Activated gamma-delta T cell treated with anti-CD3 and anti-CD28 coated beads, Interleukin-2, amount 50 U/mL, for 16 hours (primary cell): ENCODE measurements around the gene MIPEP.
"Not testable (repeated sequence)": the region's sequence is repeated elsewhere in the genome, so short reads cannot be mapped to it uniquely, and the experiment has no call there.

Experiments
- DNase-seq: peaks from one replicate; pipeline ENCODE4 v3.0.0-alpha.2; 2020; ENCODE audit warnings: low read depth

MIPEP gene

GRCh38 chr13:23749288-23749873 is 139.8 kb downstream of the MIPEP start:
- no peak for DNase-seq

GRCh38 chr13:23748109-23748990 is 140.8 kb downstream of the MIPEP start:
- no peak for DNase-seq

GRCh38 chr13:23746141-23746540 is 143.1 kb downstream of the MIPEP start:
- DNase-seq, result not testable (repeated sequence)

GRCh38 chr13:23744315-23744714 is 144.9 kb downstream of the MIPEP start:
- DNase-seq, result no peak

GRCh38 chr13:23743278-23744076 is 145.7 kb downstream of the MIPEP start:
- DNase-seq, result no peak

- DNase-seq, result no peak
These were observed 147.2 kb downstream of the MIPEP start for GRCh38 chr13:23741879-23742510.

- no peak for DNase-seq
These were observed 149.2 kb downstream of the MIPEP start for GRCh38 chr13:23740002-23740401.

GRCh38 chr13:23739596-23739995 is 149.6 kb downstream of the MIPEP start:
- no peak for DNase-seq

- no peak for DNase-seq
These were observed 152.7 kb downstream of the MIPEP start for GRCh38 chr13:23736541-23736940.

GRCh38 chr13:23735329-23735728 is 153.9 kb downstream of the MIPEP start:
- no peak for DNase-seq

GRCh38 chr13:23731709-23732108 is 157.5 kb downstream of the MIPEP start:
- DNase-seq, result no peak

GRCh38 chr13:23730251-23730650 is 158.9 kb downstream of the MIPEP start:
- no peak for DNase-seq

- no peak for DNase-seq
These were observed 159.7 kb downstream of the MIPEP start for GRCh38 chr13:23729531-23729930.

- no peak for DNase-seq
These were observed 160.4 kb downstream of the MIPEP start for GRCh38 chr13:23728807-23729206.

GRCh38 chr13:23725922-23726321 is 163.3 kb downstream of the MIPEP start:
- DNase-seq, result no peak

GRCh38 chr13:23724196-23724970 is 164.8 kb downstream of the MIPEP start:
- no peak for DNase-seq

- DNase-seq, result no peak
These were observed 165.7 kb downstream of the MIPEP start for GRCh38 chr13:23723471-23723870.

- DNase-seq, result no peak
These were observed 166.3 kb downstream of the MIPEP start for GRCh38 chr13:23722726-23723453.

GRCh38 chr13:23718996-23719395 is 170.2 kb downstream of the MIPEP start:
- no peak for DNase-seq

- no peak for DNase-seq
These were observed 172.8 kb downstream of the MIPEP start for GRCh38 chr13:23716401-23716800.

GRCh38 chr13:23715762-23716235 is 173.4 kb downstream of the MIPEP start:
- no peak for DNase-seq
